Osteoblast (primary cell): ENCODE data around the gene ARHGEF16. TPM values are rescaled to one million over a fixed set of nuclear protein-coding genes. Genes with fewer than 3 reads are reported as not detected.

Experiments used
- DNase-seq: peaks from one replicate; pipeline ENCODE4 v3.0.0; 2011; ENCODE audit warnings: low spot score, mixed read lengths; ENCODE audit not compliant: insufficient read length; ENCODE audit errors: missing footprints
- H2AFZ ChIP-seq: 2 replicates; pipeline ENCODE4 v1.6.0; 2011; ENCODE audit warnings: mild to moderate bottlenecking, low read length
- H3K27ac ChIP-seq: 2 replicates; pipeline ENCODE4 v1.5.1; 2011; ENCODE audit warnings: mild to moderate bottlenecking, low read depth, low read length, moderate library complexity
- H3K27me3 ChIP-seq: 2 replicates; pipeline ENCODE4 v1.6.0; 2012; ENCODE audit warnings: mild to moderate bottlenecking, control low read depth, inconsistent platforms, low read length, moderate library complexity; ENCODE audit not compliant: insufficient read depth
- H3K36me3 ChIP-seq: 2 replicates; pipeline ENCODE4 v1.5.1; 2011; ENCODE audit warnings: mild to moderate bottlenecking, low read length, control low read depth, moderate library complexity; ENCODE audit not compliant: insufficient read depth
- H3K4me1 ChIP-seq: 2 replicates; pipeline ENCODE4 v1.5.1; 2011; ENCODE audit warnings: mild to moderate bottlenecking, low read length, control low read depth, moderate library complexity; ENCODE audit not compliant: insufficient read depth
- H3K4me2 ChIP-seq: 2 replicates; pipeline ENCODE4 v1.6.0; 2011; ENCODE audit warnings: mild to moderate bottlenecking, low read length; ENCODE audit not compliant: insufficient read depth
- H3K4me3 ChIP-seq: fragments of 200-600 bp; sonication (generic); 3 replicates; pipeline ENCODE4 v1.5.1; 2012; ENCODE audit warnings: mild to moderate bottlenecking, low read length, inconsistent platforms; ENCODE audit not compliant: insufficient read depth
- H3K79me2 ChIP-seq: 2 replicates; pipeline ENCODE4 v1.6.0; 2012; ENCODE audit warnings: mild to moderate bottlenecking, low read length, control low read depth, inconsistent platforms; ENCODE audit not compliant: insufficient read depth
- H3K9me3 ChIP-seq: 2 replicates; pipeline ENCODE4 v1.5.1; 2011; ENCODE audit warnings: low read depth, low read length, control low read depth
- H4K20me1 ChIP-seq: 2 replicates; pipeline ENCODE4 v1.6.0; 2012; ENCODE audit warnings: mild to moderate bottlenecking, low read length, control low read depth; ENCODE audit not compliant: insufficient read depth
- total RNA-seq: library from RNA; depleted of rRNA; stranded (reverse); fragments of >200 nt; gene quantifications from 2 replicates; pipeline ENCODE4 v1.2.3, GENCODE V29; 2012
- TF ChIP-seq, protein P1 (sequence below): IDR thresholded peaks from 2 replicates; pipeline ENCODE4 v1.5.1; 2011; ENCODE audit warnings: mild to moderate bottlenecking, low read depth, low read length, moderate library complexity; ENCODE audit errors: extremely low read depth

Gene ARHGEF16
- total RNA-seq, result not detected in 2 replicates

DNA sequence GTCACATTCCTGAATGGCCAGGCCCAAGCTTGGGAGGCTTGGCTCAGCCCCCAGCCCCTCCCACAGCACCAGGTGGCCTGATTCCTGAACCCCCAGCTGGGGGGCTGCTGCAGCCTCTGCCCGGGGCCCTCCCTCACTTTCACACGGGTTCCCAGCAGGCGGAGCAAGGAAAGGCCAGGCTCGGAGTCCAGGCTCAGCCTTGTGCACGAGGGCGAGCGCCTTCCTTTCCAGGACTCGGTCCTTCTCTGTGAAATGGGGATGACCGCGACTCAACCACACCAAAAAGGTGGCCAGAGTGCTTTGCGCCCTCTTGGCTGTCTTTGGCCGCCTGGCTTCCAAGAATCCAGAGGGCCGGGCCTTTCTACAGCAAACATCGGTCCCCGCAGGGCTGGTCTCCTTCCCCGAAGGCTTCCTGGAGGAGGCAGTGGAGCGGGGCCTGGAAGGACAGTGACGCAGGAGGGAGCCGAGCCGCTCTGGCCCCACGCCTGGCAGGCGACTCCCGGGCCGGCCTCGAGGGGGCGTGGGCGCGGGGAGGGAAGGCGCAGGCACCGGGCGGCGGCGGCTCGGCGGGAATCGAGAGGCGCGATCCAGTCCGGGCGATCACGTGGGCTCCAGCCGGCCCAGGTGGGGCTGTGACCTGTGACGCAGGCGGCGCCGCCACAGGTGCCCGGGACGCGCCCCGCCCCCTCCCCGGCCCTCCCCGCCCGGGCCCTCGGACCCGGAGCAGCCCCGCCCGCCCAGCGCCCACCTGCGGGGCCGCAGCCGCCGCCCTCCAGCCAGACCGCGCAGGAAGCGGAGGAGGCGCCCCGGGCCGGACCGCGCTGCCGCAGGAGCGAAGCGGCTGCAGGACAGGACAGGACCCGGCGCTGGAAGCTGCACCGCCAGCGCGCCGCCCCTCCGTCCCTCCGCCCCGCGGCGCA, at the start of gene ARHGEF16:
Gene ARHGEF16 (plus strand): TSS at position 775 of the 920 bp plus-strand sequence. CDS start 8,420 bp downstream, outside the sequence.
- H3K4me3 ChIP-seq, result peak within 1 kb of the TSS; percentile 37
- DNase-seq, result peak; percentile 98
- H3K27me3 ChIP-seq, result peaks cover 10% of the 10 kb centered on the region
- H3K9me3 ChIP-seq, result no peaks in the 10 kb centered on the region
- TF ChIP-seq, protein P1, sequence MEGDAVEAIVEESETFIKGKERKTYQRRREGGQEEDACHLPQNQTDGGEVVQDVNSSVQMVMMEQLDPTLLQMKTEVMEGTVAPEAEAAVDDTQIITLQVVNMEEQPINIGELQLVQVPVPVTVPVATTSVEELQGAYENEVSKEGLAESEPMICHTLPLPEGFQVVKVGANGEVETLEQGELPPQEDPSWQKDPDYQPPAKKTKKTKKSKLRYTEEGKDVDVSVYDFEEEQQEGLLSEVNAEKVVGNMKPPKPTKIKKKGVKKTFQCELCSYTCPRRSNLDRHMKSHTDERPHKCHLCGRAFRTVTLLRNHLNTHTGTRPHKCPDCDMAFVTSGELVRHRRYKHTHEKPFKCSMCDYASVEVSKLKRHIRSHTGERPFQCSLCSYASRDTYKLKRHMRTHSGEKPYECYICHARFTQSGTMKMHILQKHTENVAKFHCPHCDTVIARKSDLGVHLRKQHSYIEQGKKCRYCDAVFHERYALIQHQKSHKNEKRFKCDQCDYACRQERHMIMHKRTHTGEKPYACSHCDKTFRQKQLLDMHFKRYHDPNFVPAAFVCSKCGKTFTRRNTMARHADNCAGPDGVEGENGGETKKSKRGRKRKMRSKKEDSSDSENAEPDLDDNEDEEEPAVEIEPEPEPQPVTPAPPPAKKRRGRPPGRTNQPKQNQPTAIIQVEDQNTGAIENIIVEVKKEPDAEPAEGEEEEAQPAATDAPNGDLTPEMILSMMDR, result peak; percentile 26
- no peaks in the 10 kb centered on the region for H3K36me3 ChIP-seq
- H2AFZ ChIP-seq, result no peak within 1 kb of the TSS
- no peak within 1 kb of the TSS for H3K4me2 ChIP-seq
- H3K27ac ChIP-seq, result no peak within 1 kb of the TSS
- H4K20me1 ChIP-seq, result peaks cover 4% of the 10 kb centered on the region
- H3K79me2 ChIP-seq, result no peaks in the 10 kb centered on the region
- H3K4me1 ChIP-seq, result no peaks in the 10 kb centered on the region

DNA sequence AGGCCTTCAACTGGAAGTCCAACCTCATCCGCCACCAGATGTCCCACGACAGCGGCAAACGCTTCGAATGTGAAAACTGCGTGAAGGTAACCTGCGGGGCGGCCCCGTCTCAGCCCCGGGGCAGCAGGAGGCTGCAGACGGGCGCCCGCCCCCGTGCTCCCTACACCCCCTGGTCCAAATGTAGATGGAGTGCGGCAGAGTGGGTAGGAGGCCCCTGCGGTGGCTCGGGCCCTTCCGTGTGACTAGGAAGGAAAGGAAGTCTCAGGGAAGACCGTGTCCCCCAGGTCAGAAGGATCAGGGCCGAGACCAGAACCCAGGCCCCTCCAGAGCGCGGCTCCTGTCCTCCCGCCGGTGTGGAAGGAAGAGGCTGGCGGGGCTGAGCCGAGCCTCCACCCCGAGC, 49.7 kb upstream of the ARHGEF16 start:
- Histone ChIP-seq H4K20me1 (no peaks in the 10 kb centered on the region), H3K27me3 (no peaks in the 10 kb centered on the region), H3K36me3 (no peaks in the 10 kb centered on the region), H3K4me1 (peaks cover 13% of the 10 kb centered on the region), H3K27ac (no peak overlapping the region), H3K4me3 (no peak overlapping the region), H2AFZ (no peak overlapping the region), H3K9me3 (no peaks in the 10 kb centered on the region), H3K79me2 (no peaks in the 10 kb centered on the region), H3K4me2 (no peak overlapping the region)
- no peak for DNase-seq
- TF ChIP-seq, protein P1, result no peak

DNA sequence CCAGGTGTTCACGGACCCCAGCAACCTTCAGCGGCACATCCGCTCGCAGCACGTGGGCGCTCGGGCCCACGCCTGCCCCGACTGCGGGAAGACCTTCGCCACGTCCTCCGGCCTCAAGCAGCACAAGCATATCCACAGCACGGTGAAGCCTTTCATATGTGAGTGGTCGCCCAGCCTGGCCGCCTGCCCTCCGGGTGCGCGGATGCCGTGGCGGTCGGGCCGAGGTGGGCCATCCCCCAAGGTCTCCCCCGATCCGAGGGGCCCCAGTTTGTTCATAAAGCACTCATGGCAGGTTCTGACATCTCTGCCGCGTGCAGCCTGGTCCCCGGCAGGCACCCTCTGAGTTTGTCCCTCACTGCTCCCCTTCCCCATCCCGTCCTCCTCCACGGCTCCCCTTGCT, 49.0 kb upstream of the ARHGEF16 start:
- DNase-seq, result no peak
- no peak overlapping the region for H3K27ac ChIP-seq
- no peak overlapping the region for H2AFZ ChIP-seq
- H3K36me3 ChIP-seq, result no peaks in the 10 kb centered on the region
- H3K9me3 ChIP-seq, result no peaks in the 10 kb centered on the region
- no peak overlapping the region for H3K4me3 ChIP-seq
- no peaks in the 10 kb centered on the region for H3K27me3 ChIP-seq
- H3K79me2 ChIP-seq, result no peaks in the 10 kb centered on the region
- TF ChIP-seq, protein P1, result no peak
- H4K20me1 ChIP-seq, result no peaks in the 10 kb centered on the region
- H3K4me2 ChIP-seq, result no peak overlapping the region
- H3K4me1 ChIP-seq, result peaks cover 15% of the 10 kb centered on the region

DNA sequence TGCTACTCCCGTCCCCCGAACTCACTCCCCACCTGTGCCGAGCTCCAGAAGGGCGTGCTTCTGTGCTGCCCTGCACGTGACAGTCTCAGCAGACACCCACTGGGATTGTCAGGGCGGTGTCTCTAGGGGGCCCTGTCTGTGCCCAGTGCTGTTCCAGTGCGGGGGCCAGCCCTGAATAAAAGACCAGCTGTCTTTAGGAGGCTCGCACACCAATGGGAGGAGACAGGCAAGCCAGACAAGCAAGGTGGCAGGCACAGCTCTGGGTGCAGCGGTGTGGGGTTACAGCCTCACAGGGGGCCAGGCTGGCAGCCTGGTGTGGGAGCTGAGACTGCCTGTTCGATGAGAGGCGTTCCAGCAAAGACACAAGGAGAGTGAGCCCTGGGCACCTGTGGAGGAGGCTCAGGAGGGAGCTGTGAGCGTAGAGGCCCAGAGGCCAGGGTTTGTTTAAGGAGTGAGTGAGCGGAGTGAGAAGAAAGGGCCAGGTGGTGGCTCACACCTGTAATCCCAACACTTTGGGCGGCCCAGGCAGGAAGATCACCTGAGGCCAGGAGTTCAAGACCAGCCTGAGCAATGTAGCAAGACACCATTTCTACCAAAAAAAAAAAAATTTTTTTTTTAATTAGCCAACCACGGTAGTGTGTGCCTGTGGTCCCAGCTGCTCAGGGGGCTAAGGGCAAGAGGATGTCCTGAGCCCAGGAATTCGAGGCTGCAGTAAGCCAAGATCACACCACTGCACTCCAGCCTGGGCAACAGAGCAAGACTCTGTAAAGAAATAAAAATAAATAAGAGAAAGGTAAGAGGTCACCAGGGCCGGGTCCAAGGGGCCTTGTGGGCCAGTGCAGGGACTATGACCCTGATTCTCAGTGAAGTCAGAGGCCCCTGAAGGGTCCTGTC, 48.2 kb upstream of the ARHGEF16 start:
- Histone ChIP-seq H3K4me2 (no peak overlapping the region), H3K4me1 (peaks cover 15% of the 10 kb centered on the region), H3K79me2 (no peaks in the 10 kb centered on the region), H3K4me3 (no peak overlapping the region), H3K36me3 (no peaks in the 10 kb centered on the region), H3K27ac (no peak overlapping the region), H3K27me3 (no peaks in the 10 kb centered on the region), H4K20me1 (no peaks in the 10 kb centered on the region), H3K9me3 (no peaks in the 10 kb centered on the region), H2AFZ (no peak overlapping the region)
- TF ChIP-seq, protein P1, result no peak
- no peak for DNase-seq
